Stimulated activated CD4-positive, alpha-beta T cell treated with anti-CD3 and anti-CD28 coated beads, Interleukin-2, amount 100 ng/mL, for 24 hours (primary cell): ENCODE data around the gene GFER.
"Not testable (repeated sequence)": the region's sequence is repeated elsewhere in the genome, so short reads cannot be mapped to it uniquely, and the experiment has no call there.

Experiments
- DNase-seq, 2 donors: peaks; one replicate each; pipeline ENCODE4 v3.0.0-alpha.2; 2020

Gene GFER

DNA sequence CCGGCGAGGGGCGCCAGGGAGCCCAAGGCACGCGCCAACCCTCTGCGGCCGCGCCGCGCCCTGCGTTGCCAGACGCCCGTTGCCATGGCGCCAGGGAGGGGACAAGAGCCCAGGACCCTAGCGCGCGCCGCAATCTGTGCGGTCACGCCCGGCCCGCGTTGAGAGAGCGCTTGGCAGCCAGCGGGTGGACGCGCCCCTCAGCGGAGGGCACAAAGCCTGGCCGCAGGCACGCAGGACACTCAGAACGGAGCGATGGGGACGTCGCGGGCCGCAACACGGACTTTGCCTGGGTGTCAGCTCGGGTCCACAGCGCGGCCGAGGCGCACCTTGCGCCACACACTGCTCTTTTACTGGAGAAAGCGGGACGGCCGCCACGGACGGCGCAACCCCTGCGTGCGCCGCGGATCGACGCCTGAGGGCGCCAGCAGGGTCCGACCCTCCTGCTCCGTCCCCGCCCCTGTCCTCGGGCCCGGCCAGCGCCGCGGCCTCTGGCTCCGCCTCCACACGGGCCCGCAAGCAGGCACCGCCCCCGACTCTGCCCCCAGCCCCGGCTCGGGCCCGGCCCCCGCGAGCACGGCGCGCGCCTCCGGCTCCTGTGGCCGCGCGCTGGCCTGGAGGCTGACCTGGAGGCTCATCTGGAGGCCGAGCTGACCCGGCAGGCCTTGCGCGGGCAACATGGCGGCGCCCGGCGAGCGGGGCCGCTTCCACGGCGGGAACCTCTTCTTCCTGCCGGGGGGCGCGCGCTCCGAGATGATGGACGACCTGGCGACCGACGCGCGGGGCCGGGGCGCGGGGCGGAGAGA is at the start of gene GFER:
Gene GFER, plus strand, starts transcription at position 650 of the 803 bp plus-strand sequence. Its CDS starts 26 bp downstream, at position 676.
- DNase-seq, result peak; percentile 74 to 86

DNA sequence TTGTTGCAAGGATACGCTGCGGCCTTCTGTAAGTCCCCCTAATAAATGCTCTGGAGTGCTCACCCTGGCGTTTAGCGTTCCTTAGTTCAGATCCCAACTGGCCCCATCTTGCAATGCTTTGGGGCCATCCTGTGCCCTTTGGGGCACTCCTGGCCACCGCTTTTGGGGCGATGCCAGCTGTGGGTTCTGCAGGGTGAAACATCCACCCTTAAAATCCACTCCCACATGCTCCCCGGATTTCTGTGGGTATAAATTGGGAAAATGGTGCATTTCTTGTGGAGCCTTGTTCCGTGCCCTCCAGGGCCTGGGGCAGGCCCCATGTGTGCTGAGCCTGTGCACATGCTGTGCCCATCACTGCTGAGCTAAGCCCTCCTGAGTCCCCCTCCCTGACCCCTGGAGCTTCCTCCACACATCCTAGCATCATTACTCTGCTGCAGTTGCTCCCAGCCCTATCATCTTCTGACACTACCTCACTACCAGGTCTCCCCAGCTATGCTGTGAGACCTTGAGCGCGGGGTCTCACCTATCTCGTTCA is 47.0 kb upstream of the GFER start:
- DNase-seq, result no peak

DNA sequence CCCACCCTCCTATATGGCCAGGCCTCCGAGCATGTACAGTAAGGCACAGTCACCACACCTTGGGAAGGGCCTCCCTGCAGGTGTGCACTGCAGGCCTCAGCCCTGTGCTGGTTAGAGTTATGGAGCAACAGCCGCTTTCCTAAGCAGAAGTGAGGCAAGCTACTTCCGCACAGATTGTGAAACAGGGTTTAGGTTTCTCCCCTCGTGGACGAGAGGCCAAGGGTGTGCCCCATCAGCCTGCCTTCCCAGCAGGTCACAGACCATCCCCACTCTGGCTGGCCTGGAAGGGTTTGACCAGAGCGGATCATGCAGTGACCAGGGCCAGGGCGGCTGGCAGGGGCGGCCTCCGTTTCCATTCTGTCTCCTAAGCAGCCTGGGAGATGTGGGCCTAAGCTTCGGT is 45.7 kb upstream of the GFER start:
- no peak for DNase-seq

DNA sequence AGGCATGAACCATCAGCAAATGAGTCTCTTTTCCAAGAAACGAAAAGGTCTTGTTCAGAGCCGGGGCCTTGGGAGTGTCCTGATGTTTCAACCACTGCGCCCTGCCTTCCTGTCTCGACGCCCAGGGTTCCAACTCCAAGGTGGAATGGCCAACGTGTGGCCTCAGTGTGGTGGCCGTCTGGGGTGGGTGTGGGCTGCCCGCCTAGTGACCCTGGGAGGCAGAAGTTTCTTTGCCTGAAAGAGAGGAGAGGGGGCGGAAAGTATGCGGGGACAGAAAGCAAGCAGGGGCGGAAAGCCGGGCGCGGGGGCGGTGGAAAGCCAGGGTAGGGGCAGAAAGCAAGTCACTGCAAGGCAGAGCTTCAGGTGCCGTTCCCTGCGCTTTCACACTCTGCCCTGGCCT is 45.1 kb upstream of the GFER start:
- DNase-seq, result no peak

DNA sequence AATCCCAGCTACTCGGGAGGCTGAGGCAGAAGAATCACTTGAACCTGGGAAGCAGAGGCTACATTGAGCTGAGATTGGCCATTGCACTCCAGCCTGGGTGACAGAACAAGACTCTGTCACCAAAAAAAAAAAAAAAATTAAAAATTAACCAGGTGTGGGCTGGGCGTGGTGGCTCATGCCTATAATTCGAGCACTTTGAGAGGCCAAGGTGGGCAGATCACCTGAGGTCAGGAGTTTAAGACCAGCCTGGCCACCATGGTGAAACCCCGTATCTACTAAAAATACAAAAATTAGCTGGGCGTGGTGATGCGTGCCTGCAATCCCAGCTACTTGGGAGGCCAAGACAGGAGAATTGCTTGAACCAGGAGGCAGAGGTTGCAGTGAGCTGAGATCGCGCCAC is 44.2 kb upstream of the GFER start:
- DNase-seq, result not testable (repeated sequence)

DNA sequence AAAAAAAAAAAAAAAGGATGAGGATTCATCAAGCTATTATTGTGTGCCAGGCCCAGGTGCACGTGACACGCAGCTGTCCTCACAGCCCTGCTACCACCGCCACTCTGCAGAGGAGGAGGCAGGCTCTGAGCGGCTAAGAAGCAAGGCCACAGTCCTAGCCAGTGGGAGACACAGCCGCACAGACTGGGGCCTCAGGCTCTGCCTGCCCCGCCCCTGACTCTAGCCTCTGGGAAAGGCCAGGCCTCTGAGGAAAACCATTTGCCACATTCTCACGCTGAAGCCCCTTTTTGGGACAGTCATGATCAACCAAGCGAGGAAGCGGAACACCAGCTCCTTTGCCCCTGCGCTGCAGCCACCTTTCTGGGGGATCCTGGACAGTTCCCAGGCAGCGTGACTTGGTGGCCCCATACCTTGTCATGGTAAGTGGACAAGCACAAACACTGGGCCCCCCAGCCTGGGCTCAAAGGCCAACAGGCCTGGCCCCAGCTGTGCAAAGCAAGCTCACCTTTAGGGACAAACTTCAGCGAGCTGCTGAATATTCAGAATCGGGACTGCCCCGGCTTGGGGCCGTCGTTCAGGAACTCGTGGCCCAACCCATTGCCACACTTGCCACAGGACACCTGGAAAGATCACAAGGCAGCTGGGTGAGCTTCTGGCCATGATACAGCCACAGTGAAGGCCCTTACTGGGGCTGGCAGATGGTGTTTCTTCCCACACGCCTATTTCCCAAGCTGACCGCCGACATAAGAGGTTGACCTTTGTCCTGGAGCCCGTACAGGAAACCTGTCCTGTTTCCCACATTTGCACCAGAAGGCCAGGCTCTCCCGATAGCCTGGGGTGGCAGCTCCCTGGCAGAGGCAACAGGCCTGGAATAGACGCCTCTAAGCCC is 43.5 kb upstream of the GFER start:
- no peak for DNase-seq

GRCh38 chr16:1941162-1942046 is 42.6 kb upstream of the GFER start:
- no peak for DNase-seq

GRCh38 chr16:1942047-1942809 is 41.8 kb upstream of the GFER start:
- DNase-seq, result no peak

DNA sequence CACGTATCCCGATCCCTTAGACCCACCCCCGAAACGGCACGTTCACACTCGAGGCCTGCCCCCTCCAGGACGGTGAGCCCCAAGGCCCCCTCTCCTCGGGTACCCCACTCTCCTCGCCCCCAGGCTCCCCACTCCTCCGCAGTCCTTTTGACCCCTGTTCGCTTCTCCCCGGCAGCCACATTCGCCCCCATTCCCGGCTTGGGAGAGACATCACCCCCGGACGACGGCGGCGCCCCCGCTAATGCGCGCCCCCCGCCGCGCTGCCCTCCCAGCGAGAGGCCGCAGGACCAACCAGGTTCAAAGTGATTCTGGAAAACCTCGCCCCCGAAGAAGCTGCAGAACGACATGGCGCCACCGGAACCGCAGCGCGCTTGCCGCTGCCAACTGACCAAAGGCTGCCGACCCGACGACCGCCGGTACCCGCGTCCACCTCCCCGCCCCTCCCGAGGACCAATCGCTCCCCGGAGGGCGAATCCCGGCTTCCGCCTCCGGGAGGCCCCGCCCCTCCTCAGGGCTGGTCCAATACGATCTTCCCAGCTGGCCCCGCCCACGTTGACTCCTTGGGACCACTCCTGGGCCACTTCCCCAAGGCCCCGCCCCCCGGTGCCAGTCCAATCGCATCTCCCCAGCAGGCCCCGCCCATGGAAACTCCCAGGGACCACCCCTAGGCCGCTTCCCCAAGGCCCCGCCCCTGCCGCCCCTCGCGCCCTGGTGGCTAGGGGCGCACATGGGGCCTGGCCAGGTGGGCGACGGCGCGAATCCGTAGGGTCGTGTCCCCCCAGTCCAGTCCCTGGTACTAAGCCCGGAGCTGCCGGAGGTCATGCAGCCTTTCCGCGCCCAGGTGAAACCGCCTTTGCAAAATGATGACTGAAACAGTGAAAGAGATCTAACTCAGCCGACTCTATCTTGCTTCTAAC is 40.9 kb upstream of the GFER start, which contains the start of gene MSRB1:
Gene MSRB1, minus strand, starts transcription at position 390 of the 917 bp plus-strand sequence. Its CDS starts 43 bp downstream, at position 347.
- peak; percentile 99 to 100 for DNase-seq

- no peak for DNase-seq
Measured at GRCh38 chr16:1944612-1945199, 39.3 kb upstream of the GFER start.

GRCh38 chr16:1945559-1946391 is 38.2 kb upstream of the GFER start:
- DNase-seq, result no peak

GRCh38 chr16:1946495-1947368 is 37.3 kb upstream of the GFER start:
- DNase-seq, result no peak

DNA sequence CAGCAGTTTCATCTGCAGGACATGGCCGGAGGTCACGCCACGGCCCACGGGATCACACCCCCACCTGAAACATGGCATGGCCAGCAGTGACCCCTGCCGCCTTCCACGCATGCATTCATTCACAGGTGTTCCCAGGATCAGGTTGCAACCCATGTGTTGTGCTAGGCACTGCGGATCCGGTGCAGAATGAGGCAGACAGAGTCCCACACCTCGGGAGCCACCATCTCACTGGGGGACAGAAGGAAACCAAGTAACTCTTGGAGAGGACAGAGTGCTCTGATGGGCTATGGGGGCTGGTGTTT is 36.7 kb upstream of the GFER start:
- DNase-seq, result no peak

DNA sequence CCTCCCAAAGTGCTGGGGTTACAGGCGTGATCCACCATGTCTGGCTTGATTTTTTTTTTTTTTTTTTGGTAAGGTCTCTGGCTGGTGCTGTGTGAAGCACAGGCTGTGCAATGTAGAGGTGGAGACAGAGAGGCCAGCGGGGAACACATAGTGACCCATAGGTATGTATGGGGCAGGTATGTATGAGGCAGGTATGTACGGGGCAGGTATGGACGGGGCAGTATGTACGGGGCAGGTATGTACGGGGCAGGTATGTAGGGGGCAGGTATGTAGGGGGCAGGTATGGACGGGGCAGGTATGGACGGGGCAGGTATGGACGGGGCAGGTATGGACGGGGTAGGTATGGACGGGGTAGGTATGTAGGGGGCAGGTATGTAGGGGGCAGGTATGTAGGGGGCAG is 34.5 kb upstream of the GFER start:
- DNase-seq, result no peak

DNA sequence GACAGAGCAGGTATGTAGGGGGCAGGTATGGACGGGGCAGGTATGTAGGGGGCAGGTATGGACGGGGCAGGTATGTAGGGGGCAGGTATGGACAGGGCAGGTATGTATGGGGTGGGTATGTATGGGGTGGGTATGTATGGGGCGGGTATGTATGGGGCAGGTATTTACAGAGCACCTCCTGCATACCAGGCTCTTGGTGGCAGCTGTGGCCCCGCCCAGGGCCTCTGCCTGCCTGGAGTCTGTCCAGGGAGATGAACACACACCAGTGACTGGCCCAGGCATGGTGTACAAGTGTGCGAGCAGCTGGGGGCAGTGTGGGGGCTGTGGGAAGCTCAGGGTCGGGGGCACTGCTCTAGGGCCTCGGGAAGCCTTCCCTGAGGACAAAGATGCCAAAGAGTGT is 33.9 kb upstream of the GFER start:
- no peak for DNase-seq

- no peak for DNase-seq
Measured at GRCh38 chr16:1950559-1950958, 33.4 kb upstream of the GFER start.

- no peak for DNase-seq
Measured at GRCh38 chr16:1953734-1954133, 30.3 kb upstream of the GFER start.

- DNase-seq, result not testable (repeated sequence)
Measured at GRCh38 chr16:1957434-1958142, 26.4 kb upstream of the GFER start.
